DMS114 treated with DMSO at 0.1 percent for 48 hours (cell line): ENCODE data around the gene TEX14.
"Not testable (repeated sequence)": the region's sequence is repeated elsewhere in the genome, so short reads cannot be mapped to it uniquely, and the experiment has no call there.

Experiments used
- DNase-seq: peaks from one replicate; lab custom pipeline; 2025; ENCODE audit not compliant: unreplicated experiment; lab: John Stamatoyannopoulos, UW

The TEX14 gene

DNA sequence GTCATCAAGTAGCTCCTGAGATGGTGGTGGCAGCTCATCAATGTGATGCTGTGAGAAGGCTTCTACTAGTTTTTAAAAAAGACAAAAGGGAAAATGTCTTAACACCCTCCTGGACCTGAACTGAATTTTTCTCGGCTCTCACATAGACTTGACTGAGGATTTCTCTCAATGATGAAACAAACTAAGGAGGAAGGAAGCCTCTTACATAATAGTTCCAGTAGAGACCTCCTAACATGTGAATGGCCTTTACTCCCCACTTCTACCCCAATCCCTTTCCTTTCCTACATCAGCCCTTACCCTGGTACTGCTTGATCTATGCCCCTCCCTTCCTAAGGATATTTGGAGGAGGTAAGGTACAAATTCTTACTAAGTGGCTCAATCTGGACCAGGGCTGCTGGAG is 122.6 kb downstream of the TEX14 start:
- DNase-seq = no peak

DNA sequence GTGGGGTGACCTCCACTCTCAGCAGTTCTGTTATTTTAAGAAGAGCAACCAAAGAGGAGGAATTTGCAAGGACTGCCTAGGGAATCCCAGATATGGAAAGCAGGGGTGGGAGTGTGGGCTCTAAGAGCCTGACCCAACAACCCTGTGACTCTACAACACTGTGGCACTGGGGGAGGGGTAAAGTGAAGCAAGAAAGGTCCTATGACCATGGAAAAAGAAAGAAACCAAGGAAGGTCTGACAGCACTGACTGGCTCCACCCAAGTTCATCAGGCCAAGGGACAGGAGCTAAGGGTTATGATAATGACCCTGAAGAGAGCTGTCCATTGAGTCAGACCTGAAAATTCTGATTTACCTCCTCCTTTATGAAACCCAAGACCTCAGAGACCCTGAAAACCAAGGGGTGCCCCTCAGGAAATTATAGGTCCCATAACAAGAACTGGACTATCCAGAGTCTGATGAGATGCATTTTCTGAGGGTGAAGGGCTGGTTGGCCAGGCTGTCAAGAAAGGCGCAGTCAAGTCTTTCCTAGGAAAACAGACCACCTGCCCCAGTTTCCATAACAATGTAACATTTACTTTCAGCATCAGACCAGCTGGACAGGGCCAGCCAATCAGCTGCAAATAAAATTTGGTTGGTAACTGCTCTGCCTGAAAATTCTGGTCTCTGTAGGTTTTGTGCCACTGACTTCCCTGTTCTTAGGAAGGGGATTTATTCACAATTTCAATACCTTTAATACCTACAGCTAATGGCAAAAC is 123.6 kb downstream of the TEX14 start:
- no peak for DNase-seq

DNA sequence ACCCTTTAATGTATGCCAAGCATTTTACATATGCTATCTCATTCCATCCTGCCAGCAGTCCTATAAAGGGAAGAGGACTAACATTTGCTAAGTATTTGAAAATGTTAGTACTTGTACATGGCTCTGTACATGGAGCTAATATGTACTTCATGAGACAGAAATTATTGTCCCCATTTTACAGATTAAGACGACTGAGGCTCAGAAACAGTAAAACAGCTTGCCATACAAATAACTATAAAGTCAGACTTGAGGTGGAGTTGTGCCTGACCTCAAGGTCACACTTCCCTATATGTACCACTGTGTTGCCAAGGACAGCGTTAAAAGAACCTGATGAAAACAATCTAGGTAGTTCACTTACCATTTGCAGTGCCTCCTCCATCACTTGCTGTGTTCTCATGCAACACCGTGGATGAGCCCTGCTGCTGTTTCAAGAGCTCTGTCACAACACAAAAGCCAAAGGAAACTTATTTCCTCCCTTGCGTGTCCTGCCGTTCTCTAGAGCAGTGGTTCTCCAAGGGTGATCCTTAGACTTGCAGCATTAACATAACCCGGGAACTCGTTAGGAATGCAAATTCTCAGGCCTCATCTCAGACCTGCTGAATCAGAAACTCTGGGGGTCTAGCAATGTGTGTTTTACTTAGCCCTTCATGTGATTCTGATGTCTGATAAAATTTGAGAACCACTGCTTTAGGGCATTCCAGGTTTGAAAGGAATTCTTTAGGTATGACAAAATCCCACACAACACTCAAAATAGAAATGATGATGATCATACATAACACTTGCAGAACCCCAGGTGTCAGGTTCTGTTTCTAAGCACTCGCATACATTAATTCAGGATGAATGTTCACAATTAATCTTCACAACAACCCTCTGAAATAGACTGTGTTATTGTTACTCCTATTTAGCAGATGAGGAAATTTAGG is 126.2 kb downstream of the TEX14 start:
- DNase-seq = no peak

DNA sequence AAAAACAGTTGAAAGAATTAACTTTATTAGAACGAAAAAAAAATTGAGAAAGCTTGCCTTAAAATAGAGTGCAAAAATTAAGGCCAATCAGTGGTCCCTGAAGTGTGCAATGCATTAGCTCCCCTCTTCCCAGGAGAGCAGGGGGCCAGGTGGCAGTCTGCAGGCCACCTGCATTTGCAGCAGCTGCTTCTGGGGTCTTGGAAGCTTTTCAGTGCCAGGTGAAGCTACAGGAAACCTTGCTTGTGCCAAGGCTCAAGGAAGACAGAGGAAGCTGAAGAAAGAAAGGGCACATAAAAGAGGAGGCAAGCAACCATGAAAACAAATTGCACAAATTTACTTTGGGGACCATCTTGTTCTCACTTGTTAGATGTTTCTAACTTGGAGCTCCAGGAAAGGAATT is 126.9 kb downstream of the TEX14 start:
- no peak for DNase-seq

DNA sequence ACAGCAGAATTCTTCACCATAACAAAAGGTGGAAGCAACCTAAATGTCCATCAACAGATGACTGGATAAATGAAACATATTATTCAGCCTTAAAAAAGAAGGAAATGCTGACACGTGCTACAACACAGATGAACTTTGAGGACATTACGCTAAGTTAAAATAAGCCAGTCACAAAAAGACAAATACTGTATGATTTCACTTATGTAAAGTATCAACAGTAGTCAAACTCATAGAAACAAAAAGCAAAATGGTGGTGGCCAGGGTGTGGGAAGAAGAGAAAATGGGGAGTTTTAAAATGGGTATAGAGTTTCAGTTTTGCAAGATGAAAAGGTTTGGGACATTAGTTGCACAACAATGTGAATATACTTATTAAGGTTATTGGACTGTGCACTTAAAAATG is 127.6 kb downstream of the TEX14 start:
- no peak for DNase-seq

DNA sequence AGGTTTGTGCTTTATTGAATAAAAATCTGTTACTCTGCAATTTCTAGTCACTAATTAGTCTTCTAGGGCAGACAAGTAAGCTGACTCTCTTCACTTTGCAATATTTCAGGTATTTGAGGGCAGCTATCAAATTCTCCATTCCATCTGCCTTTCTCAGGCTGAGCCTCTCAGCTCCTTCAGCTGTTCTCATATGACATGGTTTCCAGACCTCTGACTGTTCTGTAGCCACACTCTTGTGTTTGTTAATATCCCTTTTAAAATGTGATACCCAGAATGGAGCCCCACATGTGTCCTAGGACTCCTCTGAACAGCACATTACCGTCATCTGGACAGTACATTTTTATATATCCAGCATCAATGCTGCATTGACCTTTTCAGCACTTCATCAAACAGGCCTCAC is 131.3 kb downstream of the TEX14 start:
- DNase-seq = no peak

DNA sequence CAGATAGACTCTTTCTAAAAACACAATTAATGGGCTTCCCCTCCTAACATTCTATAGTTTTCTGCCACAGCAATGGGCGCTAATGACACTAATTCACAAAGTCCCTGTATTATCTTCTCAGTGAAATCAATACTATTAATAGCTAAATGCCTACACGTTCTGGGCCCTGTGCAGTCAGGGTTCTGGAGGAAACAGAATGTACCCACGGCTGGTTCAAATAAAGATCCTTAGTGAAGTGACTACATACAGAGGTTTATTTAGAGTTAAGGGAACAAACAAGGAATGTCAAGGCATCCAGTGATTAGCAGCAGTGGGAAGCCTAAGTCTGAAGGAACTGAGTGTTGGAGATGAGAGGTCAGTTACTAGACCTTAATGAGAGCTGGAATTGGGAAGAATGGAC is 133.9 kb downstream of the TEX14 start:
- DNase-seq = no peak

DNA sequence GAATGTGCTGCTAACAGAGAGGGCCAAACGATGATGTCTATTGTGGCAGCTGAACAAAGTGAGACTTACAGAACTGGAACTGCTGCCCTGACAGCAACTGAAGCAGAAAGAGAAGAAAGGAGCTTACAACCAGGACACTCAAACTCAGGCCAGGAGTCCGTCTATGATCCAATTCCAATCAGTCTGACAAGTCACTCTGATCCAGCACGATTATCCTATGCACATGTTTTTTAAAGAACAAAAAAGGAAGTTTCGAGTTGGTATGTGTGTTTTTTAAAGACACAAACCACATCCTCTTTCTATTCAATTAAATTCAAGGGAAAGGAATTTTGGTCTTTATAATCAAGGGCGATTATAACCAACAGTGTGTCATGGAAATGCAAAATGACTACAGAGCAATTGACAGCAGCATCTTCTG is 135.0 kb downstream of the TEX14 start:
- no peak for DNase-seq

DNA sequence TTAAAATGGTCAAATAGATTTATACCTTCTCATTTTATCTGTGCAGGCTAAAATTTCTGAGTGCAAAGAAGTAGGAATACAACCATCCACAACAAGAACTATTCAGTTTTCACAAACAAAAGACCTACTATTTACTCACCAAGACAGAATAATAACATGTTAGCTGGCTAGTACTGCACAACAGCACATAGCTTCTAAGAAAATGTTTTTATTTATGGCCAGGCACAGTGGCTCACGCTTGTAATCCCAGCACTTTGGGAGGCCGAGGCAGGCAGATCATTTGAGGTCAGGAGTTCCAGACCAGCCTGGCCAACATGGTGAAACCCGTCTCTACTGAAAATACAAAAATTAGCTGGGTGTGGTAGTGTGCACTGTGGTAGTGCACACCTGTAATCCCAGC is 136.7 kb downstream of the TEX14 start:
- DNase-seq = not testable (repeated sequence)

DNA sequence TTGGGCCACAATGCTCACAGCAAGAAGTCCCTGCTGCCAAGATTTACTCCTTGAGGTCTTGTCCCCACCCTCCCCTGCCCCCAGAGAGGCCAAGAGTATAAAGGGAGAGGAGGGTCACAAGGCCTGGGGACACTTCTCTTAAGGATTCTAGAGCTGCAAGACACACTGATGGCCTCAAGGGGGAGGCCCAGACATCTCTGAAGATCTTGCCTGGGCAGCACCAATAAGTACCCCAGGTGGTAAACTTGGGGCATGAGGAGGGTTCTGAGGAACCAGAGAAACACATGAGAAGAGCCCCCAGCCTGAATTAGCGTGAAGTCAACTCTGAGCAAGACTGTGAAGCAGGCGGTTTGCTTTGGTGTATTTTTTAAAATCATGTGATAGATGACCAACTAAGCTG is 150.6 kb downstream of the TEX14 start:
- no peak for DNase-seq

DNA sequence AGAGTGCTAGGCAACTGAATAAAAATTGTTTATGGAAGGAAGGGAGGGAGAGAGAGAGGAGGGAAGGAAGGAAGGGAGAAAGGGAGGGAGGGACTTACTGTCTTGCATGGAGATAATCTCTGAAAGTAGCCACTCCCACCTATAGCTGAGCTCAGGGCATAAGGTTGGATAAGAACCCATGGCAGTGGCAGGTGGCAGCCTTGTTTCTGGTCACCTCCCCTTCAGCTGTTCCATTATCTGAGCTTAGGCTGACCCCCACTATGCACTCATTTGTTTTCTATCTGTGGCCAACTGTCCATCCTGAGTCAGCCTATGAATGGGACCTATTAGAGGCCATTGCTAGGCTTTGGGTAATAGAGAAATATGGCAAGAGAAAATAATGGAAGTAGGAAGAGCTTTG is 152.1 kb downstream of the TEX14 start:
- DNase-seq = no peak

DNA sequence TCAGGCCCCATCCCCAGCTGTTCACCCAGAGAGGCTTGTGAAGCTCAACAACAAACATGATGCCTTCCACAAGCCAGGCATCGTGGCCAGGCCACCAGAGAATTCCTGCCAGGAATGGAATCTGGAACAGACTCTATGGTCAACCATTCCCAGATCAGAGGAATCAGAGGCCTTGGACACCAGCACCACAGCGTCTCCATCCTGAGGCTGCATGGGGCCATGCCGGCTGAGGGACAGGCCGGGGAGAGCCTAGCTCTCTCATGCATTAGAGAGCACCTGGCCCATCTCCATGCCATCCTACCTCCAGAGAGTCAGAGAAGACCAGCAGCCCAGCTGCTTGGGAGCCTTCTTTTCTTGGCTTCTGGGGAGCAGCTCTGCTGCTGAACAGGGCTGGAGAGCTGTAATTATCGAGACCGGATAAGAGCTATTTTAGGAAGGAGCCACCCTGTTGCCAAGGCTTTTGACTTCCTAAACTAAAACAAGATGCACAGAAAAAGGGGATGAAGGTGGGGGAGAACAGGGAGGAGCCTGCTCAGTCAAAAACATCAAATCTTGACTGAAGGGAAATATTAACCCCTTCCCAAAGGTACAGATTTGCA is 152.9 kb downstream of the TEX14 start:
- DNase-seq = no peak

DNA sequence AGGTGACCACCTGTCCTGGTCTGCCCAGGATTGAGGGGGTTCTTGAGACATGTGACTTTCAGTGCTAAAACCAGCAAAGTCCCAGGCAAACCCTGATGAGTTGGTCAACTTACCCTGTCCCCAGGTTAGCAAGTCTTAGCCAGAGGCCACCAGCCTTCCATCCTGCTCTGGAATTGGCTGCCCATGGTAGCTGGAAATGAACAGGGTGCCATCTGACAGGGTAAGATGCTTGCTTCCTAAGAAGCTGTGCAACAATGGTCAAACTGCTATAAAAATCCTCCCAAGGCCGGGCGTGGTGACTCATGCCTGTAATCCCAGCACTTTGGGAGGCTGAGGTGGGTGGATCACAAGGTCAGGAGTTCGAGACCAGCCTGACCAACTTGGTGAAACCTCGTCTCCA is 154.6 kb downstream of the TEX14 start:
- no peak for DNase-seq

DNA sequence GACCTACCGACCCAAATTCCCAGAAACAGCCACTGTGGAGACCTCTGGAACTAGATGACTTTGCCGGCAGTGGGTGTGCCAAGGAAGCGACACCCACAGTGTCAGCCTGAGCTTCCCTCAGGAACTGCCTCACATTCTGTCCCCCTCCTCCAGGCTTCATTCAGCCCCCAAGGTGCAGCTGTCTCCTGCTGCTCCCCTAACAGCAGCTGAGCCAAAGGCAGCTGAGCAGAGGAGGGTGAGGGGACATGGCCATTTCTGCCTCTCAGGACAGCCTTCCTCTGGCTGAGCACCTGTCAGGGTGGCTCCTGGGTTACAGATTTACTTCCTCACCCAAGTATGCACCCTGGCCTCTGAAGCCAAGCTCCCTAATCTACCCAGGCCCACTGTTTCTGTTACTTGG is 155.3 kb downstream of the TEX14 start:
- no peak for DNase-seq

DNA sequence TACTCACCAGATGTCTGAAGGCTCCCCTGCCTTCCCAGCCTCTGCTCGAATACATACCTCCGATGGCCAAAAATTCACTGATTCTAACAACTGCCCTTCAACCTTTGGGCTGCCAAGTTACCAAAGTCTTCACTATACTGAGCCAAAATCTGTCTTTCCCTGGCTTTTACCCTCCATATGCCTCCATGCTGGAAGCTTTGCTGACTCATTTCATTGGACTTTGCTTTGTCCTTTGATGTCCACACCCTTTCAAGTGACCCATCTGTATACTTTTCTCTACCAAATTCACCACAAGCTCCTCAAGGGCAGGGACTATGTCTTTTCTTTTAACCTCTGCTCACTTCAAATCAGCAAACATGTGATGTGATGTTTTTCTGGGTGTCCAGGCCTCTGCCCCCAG is 156.4 kb downstream of the TEX14 start:
- no peak for DNase-seq

DNA sequence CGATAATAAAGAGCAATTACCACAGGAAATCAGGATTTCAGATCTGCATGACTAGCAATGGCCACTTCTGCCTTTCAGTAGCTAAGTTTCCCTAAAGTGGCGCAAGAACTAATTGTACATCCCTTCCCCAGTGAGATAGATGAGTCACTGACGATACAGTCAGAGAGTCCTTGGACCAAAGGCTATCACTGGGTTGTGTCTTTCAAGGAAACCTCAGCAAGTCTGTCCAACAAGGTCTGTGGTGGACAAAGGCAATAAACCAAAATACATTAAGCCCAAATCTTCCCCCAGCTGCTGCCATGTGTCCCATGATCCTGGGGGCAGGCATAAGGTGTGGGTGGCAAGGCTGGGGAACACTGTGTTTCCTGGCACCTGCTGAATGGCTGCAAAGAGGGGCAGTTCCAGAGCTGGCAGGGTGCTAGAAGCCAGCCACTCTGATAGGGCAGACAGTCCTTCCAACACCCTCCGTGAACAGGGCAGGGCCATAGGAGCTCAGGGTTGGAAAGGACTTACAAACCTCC is 156.9 kb downstream of the TEX14 start:
- no peak for DNase-seq

DNA sequence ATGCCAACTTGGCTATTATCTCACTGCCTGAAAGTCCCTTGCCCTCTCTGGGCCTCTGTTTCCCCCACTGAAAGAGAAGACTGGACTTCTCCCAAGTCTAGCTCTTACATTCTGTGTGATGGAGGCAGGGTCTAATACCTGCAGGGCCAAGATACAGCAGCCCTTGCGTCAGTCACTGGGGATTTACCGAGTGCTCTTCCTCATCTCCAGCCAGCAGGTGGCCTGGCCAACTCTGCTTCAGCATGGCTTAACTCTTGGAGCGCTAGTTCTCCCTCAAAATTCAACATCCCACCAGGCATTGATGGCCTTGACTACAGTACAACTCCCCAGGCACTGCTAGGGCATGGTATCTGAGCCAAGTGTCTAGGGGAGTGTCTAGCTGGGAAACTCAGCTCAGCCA is 157.5 kb downstream of the TEX14 start:
- DNase-seq = no peak

DNA sequence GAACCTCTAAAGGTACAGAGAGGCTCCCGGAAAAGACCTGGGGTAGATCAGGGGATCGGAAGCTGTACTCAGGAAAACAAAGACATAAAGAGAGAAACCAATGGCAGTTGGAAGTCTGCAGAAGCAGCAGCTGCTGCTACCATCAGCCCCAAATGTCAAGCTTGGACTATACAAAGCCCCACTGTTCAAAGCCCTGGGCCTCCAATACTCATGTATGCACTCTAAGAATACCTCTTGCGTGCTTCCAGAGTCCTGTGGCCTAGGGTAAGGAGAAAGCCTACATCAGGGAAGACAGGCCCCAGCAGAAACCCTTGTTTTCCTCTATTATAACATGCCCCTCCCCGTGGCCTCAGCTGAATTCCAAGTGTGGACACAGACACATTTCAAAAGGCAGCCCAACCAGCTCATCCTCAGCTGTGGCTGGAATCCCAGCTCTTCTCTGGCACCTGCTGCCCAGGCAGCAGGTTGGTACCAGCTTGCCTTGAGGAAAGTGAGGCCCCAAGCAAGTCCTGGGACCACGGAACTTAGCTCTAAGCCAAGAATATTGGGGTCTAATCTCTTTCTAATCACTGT is 158.1 kb downstream of the TEX14 start:
- no peak for DNase-seq

DNA sequence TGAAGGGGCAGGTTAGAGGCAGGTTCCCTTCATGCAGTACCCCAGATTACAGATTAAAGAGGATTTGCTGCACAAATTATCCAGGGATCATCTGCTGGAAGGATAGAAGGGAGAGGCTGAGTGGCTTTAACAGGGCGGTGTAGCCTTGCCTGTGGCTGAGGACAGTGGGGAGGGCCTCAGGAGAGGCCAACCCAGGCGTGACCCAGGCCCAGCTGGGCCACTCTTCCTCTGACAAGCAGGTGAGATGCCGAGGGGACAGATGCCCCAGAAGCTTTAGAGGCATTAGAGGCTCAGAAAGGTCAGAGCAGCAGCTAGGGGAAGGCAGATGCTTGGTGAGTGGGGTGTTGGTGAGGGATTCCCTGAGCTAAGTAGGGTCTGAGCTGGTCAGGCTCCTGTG is 159.3 kb downstream of the TEX14 start:
- DNase-seq = no peak

DNA sequence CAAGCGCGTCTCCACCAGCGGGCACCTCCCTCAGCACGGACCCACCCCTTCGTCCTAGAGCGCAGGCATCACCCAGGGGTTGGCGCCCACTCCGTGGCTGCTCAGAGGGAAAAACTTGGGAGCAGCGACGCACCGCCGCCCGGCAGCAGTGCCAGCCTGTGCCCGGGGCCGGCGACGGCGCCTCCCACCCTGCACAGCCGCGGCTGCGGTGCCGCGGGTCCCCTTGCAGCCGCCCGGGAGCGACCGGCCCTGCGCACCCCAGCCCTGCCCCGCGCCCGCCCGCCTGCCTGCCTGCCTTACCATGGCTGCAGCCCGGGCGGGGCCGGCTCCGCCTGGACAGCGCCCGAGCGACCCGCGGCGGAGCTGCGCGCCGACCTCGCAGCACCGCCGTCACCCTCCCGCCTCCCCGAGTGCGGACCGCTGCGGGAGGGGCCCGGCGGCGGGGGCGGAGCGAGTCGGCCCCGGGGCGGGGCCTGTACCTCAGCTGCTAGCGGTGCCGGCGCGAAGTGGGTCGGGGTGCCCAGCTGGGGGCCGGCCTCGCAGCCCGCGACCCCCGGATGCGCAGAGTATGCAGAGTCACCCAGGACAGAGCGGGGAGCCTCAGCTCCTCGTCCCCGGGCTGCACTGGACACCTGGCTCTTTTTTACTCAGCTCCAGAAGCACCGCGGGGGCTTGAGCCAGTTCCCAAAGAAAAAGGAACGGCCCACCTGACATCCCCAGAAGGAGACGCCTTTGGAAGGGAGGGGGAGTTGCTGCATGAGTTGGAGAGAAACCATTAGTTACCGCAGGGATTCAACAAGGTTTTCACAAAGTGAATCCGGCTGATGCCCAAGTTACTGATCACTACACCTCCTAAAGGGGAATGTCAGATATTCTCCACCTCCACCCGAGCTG is 159.9 kb downstream of the TEX14 start:
- no peak for DNase-seq
